IPS-NIHi7 (cell line): ENCODE results near the gene SLC16A5.
"Not testable (repeated sequence)": the region's sequence is repeated elsewhere in the genome, so short reads cannot be mapped to it uniquely, and the experiment has no call there.

ENCODE experiments used
- DNase-seq: peaks from one replicate; pipeline ENCODE4 v3.0.0; 2012; ENCODE audit warnings: mixed read lengths; ENCODE audit errors: extremely low spot score

Gene SLC16A5

GRCh38 chr17:75087558-75088453, at the start of gene SLC16A5:
SLC16A5 (plus strand) TSS chr17:75087954; CDS start chr17:75093637, 5,683 bp downstream.
- DNase-seq = peak; percentile 95

GRCh38 chr17:75039238-75039637, 48.5 kb upstream of the SLC16A5 start:
- no peak for DNase-seq

- no peak for DNase-seq
Observed at GRCh38 chr17:75041656-75042280, 46.0 kb upstream of the SLC16A5 start.

GRCh38 chr17:75043789-75044188, 44.0 kb upstream of the SLC16A5 start:
- DNase-seq = not testable (repeated sequence)

GRCh38 chr17:75044716-75045115, 43.0 kb upstream of the SLC16A5 start:
- DNase-seq = no peak

- not testable (repeated sequence) for DNase-seq
Observed at GRCh38 chr17:75045946-75046406, 41.8 kb upstream of the SLC16A5 start.

- peak; percentile 96 for DNase-seq
Observed at GRCh38 chr17:75046407-75047289, 41.1 kb upstream of the SLC16A5 start, which contains the start of the genes ATP5PD and KCTD2. ATP5PD (minus strand) TSS chr17:75046969; CDS start chr17:75042650, 4,319 bp downstream. KCTD2 (plus strand) TSS chr17:75047225; CDS start chr17:75047251, 26 bp downstream.

- DNase-seq = peak; percentile 16
Observed at GRCh38 chr17:75047398-75048098, 40.2 kb upstream of the SLC16A5 start.

GRCh38 chr17:75048249-75048878, 39.4 kb upstream of the SLC16A5 start:
- DNase-seq = no peak

GRCh38 chr17:75049057-75049456, 38.7 kb upstream of the SLC16A5 start:
- DNase-seq = no peak

- DNase-seq = no peak
Observed at GRCh38 chr17:75049706-75050105, 38.0 kb upstream of the SLC16A5 start.

- DNase-seq = no peak
Observed at GRCh38 chr17:75051941-75052340, 35.8 kb upstream of the SLC16A5 start.

GRCh38 chr17:75059369-75060345, 28.1 kb upstream of the SLC16A5 start:
- peak; percentile 28 for DNase-seq

GRCh38 chr17:75060434-75061054, 27.2 kb upstream of the SLC16A5 start:
- DNase-seq = no peak

GRCh38 chr17:75061055-75061438, 26.7 kb upstream of the SLC16A5 start:
- DNase-seq = no peak

GRCh38 chr17:75061618-75062017, 26.1 kb upstream of the SLC16A5 start:
- DNase-seq = no peak

- no peak for DNase-seq
Observed at GRCh38 chr17:75063201-75063600, 24.6 kb upstream of the SLC16A5 start.

- DNase-seq = no peak
Observed at GRCh38 chr17:75063626-75064025, 24.1 kb upstream of the SLC16A5 start.

GRCh38 chr17:75064040-75064439, 23.7 kb upstream of the SLC16A5 start:
- no peak for DNase-seq
